ENCODE measurements around the gene RNASE3. TPM values are rescaled to one million over a fixed set of nuclear protein-coding genes. Genes with fewer than 3 reads are reported as not detected.
A peak's percentile ranks its signal among the peaks of the same experiment; 100 is the strongest.
"Not testable (repeated sequence)": the region's sequence is repeated elsewhere in the genome, so short reads cannot be mapped to it uniquely, and the experiment has no call there.

The RNASE3 gene
- total RNA-seq, result not detected in 3 replicates
- long read RNA-seq, result 0 reads

DNA sequence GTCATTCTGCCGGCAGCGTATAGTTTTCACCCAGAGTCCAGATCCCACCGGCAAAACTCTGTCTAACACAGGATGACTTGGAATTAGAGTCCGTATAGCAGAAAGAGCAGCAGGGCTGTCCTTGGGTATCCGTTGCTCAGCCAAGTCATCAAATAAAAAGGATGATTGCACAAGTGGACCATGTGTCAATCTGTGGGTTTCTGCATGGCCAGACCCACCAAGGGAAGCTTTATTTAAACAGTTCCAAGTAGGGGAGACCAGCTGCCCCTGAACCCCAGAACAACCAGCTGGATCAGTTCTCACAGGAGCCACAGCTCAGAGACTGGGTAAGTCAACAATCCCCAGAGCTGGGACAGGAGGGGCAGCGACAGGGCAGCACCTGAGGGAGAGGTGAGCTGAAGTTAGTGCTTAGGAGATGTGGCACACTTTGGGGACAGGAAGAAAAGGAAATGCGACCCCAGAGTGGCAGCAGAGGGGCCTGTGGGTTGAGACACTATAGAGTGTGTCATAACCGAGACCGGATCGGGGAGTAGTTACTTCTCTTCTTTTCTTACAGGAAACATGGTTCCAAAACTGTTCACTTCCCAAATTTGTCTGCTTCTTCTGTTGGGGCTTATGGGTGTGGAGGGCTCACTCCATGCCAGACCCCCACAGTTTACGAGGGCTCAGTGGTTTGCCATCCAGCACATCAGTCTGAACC, at the start of gene RNASE3:
RNASE3 (plus strand) TSS at position 260 of the 700 bp plus-strand sequence; CDS start at position 562, 302 bp downstream.
- not testable (repeated sequence) for H3K27ac Mint-ChIP-seq (ENCODE audit: unreplicated experiment); H3K4me1 Mint-ChIP-seq (ENCODE audit: low read depth); DNase-seq (ENCODE audit: low spot score); H3K9me3 Mint-ChIP-seq (ENCODE audit: low read depth); H3K36me3 Mint-ChIP-seq (ENCODE audit: low read depth); H3K4me3 Mint-ChIP-seq (ENCODE audit: unreplicated experiment)
- peaks cover 27% of the 10 kb centered on the region for H3K27me3 Mint-ChIP-seq (ENCODE audit: low read depth)

DNA sequence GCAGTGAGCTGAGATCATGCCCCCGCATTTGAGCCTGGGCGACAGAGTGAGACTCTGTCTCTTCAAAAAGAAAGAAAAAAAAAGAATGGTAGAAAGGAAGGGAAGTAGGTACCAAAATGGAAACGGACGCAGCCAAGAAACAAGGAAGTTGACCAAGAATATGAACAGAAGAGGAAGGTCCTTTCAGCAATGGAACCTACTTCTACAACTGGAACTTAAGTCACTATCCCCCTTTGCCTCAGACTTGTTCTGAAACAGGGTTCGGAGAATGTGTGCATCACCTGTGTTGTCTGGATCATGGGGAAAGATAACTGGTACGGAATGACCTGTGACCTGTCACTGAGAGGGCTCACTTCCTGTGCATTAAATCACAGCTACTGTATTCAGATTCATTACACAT, 44.6 kb upstream of the RNASE3 start:
- no peaks in the 10 kb centered on the region for H3K36me3 Mint-ChIP-seq (ENCODE audit: low read depth)
- H3K4me1 Mint-ChIP-seq (ENCODE audit: low read depth), result peaks cover 10% of the 10 kb centered on the region
- peaks cover 4% of the 10 kb centered on the region for H3K27me3 Mint-ChIP-seq (ENCODE audit: low read depth)
- TF ChIP-seq, protein P1, sequence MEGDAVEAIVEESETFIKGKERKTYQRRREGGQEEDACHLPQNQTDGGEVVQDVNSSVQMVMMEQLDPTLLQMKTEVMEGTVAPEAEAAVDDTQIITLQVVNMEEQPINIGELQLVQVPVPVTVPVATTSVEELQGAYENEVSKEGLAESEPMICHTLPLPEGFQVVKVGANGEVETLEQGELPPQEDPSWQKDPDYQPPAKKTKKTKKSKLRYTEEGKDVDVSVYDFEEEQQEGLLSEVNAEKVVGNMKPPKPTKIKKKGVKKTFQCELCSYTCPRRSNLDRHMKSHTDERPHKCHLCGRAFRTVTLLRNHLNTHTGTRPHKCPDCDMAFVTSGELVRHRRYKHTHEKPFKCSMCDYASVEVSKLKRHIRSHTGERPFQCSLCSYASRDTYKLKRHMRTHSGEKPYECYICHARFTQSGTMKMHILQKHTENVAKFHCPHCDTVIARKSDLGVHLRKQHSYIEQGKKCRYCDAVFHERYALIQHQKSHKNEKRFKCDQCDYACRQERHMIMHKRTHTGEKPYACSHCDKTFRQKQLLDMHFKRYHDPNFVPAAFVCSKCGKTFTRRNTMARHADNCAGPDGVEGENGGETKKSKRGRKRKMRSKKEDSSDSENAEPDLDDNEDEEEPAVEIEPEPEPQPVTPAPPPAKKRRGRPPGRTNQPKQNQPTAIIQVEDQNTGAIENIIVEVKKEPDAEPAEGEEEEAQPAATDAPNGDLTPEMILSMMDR (IDR thresholded peaks at IDR 0.05), result no peak
- no peaks in the 10 kb centered on the region for H3K9me3 Mint-ChIP-seq (ENCODE audit: low read depth)
- H3K27ac Mint-ChIP-seq (ENCODE audit: unreplicated experiment), result no peak overlapping the region
- no peak for DNase-seq (ENCODE audit: low spot score)
- no peak overlapping the region for H3K4me3 Mint-ChIP-seq (ENCODE audit: unreplicated experiment)

DNA sequence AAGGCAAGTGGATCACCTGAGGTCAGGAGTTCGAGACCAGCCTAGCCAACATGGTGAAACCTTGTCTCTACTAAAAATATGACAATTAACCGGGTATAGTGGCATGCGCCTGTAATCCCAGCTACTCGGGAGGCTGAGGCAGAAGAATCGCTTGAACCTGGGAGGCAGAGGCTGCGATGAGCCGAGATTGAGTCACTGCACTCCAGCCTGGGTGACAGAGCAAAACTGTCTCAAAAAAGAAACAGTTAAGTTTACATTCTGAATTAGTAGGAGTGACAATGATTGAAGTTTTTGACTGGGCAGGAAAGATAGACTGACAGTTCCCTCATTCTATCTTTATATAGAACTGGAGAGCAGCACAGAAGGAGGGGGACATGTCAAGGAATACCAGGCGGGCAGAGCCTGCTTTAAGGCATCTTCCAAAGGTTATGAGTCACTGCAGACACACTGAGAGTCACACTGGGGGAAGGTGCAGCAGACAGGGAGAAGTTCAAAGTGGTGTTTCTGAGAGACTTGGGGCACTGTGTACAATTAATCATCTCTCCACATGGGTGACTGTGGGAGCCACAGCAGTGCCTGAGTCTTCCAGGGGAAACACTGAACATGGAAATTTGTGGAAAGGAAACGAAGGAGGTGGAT, 42.8 kb upstream of the RNASE3 start:
- Mint-ChIP-seq H3K27me3 (ENCODE audit: low read depth) (peaks cover 14% of the 10 kb centered on the region), H3K36me3 (ENCODE audit: low read depth) (no peaks in the 10 kb centered on the region), H3K4me3 (ENCODE audit: unreplicated experiment) (peak overlapping the region; percentile 1), H3K4me1 (ENCODE audit: low read depth) (peaks cover 10% of the 10 kb centered on the region), H3K9me3 (ENCODE audit: low read depth) (no peaks in the 10 kb centered on the region), H3K27ac (ENCODE audit: unreplicated experiment) (peak overlapping the region; percentile 3)
- no peak for DNase-seq (ENCODE audit: low spot score)
- TF ChIP-seq, protein P1 (IDR thresholded peaks at IDR 0.05), result no peak

DNA sequence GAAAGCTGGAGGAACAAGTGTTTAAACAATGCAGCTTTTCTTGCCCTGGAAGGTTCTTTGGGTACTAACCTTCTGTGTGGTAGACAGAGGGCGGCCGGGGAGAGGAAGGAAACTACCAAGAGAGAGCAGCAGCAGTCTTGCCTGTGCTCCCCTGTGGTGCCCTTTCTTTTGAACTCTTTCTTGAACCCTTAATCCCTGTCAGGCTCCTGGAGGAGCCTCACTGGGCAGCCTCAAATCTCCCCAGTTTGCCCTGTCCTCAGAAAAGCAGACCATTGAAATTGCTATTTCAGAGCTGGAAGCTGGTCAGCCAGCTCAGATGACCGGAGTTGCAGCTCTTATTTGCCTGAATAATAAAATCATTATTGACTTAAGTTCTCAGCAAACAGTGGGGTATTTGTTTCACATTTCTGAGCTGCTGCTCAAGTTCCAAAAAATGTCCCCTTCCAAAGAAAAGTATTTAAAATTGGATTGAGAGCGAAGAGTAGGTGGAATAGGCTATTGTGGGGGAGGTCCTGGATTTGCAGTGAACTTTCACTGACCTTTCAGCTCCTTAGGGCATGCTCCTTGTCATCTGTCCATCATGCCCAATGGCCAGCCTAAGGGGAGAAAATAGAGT, 42.1 kb upstream of the RNASE3 start:
- peaks cover 18% of the 10 kb centered on the region for H3K27me3 Mint-ChIP-seq (ENCODE audit: low read depth)

DNA sequence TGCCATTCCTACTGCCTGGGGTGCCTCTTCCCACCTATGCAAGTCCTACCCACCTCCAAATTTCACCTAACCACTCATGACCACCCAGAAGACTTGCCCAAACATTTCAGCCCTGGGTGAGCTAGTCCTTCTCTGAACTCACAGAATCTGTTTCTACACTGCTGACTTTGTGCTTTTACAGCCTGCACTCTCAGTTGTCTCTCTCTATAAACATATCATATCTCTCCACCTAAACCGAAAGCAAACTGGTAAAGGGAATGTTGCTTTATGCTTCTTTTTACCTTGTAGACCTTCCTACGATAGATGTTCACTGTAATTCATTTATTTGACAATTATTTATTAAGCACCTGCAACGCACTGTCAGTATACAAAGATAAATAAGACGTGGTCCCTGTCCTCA, 38.1 kb upstream of the RNASE3 start:
- H3K27me3 Mint-ChIP-seq (ENCODE audit: low read depth), result peaks cover 25% of the 10 kb centered on the region
- H3K4me1 Mint-ChIP-seq (ENCODE audit: low read depth), result peaks cover 20% of the 10 kb centered on the region
- no peaks in the 10 kb centered on the region for H3K36me3 Mint-ChIP-seq (ENCODE audit: low read depth)
- no peak overlapping the region for H3K27ac Mint-ChIP-seq (ENCODE audit: unreplicated experiment)
- TF ChIP-seq, protein P1 (IDR thresholded peaks at IDR 0.05), result no peak
- no peak overlapping the region for H3K4me3 Mint-ChIP-seq (ENCODE audit: unreplicated experiment)
- DNase-seq (ENCODE audit: low spot score), result no peak
- no peaks in the 10 kb centered on the region for H3K9me3 Mint-ChIP-seq (ENCODE audit: low read depth)

More for the DNA sequence above, 42.1 kb upstream of the RNASE3 start:
- no peaks in the 10 kb centered on the region for H3K36me3 Mint-ChIP-seq (ENCODE audit: low read depth)
- TF ChIP-seq, protein P1 (IDR thresholded peaks at IDR 0.05), result no peak
- no peak overlapping the region for H3K4me3 Mint-ChIP-seq (ENCODE audit: unreplicated experiment)
- H3K27ac Mint-ChIP-seq (ENCODE audit: unreplicated experiment), result no peak overlapping the region
- H3K4me1 Mint-ChIP-seq (ENCODE audit: low read depth), result peaks cover 10% of the 10 kb centered on the region
- DNase-seq (ENCODE audit: low spot score), result no peak
- H3K9me3 Mint-ChIP-seq (ENCODE audit: low read depth), result no peaks in the 10 kb centered on the region

Measured in chondrocyte (in vitro differentiated cells).